HepG2 (cell line): Measurements from ENCODE around the gene MAPK8IP3. TPM values are rescaled to one million over a fixed set of nuclear protein-coding genes. Genes with fewer than 3 reads are reported as not detected.
A peak's percentile ranks its signal among the peaks of the same experiment; 100 is the strongest.

Experiments used
- ATAC-seq: fragments of 200-7000 bp; cut with Tn5 transposase; 3 replicates; pipeline ENCODE4 v1.9.1; 2020; ENCODE audit warnings: mild to moderate bottlenecking, moderate library complexity
- BruUV-seq: library from RNA; stranded (reverse); fragments of 400-500 nt; replicated peaks from 2 replicates; lab custom pipeline; 2021; lab: Mats Ljungman, UMichigan
- CTCF ChIA-PET: fragments of 300-600 bp; formaldehyde crosslinking; extraction: SDS; loops from one replicate; lab custom pipeline; 2021; ENCODE audit warnings: low total read pairs, inconsistent platforms, low intra/inter-chr PET ratio; lab: Yijun Ruan, JAX
- POLR2A ChIA-PET: fragments of 350-600 bp; sonication (Branson Sonifier 250); formaldehyde crosslinking; loops from one replicate; lab custom pipeline; 2020; ENCODE audit warnings: antibody characterized with exemption, inconsistent platforms; lab: Yijun Ruan, JAX
- DNase-seq: peaks from one replicate; pipeline ENCODE4 v3.0.0-alpha.2; 2015; ENCODE audit warnings: low spot score
- FAIRE-seq: peaks from 3 replicates; lab custom pipeline; 2011; peaks lifted over from hg19 to GRCh38; lab: Jason Lieb, UNC
- H2AFZ ChIP-seq: one replicate; pipeline ENCODE4 v1.6.1; 2011; ENCODE audit warnings: low read length, inconsistent platforms
- H3K27ac ChIP-seq: fragments of 300-600 bp; 3 replicates; pipeline ENCODE4 v1.8.0; 2011; ENCODE audit warnings: mixed run types, mild to moderate bottlenecking, mixed read lengths, low read length, inconsistent platforms; ENCODE audit not compliant: insufficient read depth; ENCODE audit errors: extremely low read length
- H3K27me3 ChIP-seq, 2 experiments: fragments of 200-600 bp in 1 of 2; 2 replicates in 1 of 2; 3 replicates in 1 of 2; pipeline versions ENCODE4 v1.6.0 to v1.8.0; 2011; ENCODE audit warnings: low read length in 2 of 2, mild to moderate bottlenecking in 2 of 2, moderate library complexity in 2 of 2, inconsistent platforms in 1 of 2; ENCODE audit not compliant: insufficient read depth in 2 of 2, control insufficient read depth in 1 of 2
- H3K36me3 ChIP-seq, 2 experiments: fragments of 200-600 bp in 1 of 2; replicated peaks in 1 of 2; 2 replicates in 1 of 2; 3 replicates in 1 of 2; pipeline versions ENCODE4 v1.5.1 to v1.8.0; 2011; ENCODE audit warnings: low read length in 2 of 2, inconsistent platforms in 1 of 2; ENCODE audit not compliant: insufficient read depth in 2 of 2, control insufficient read depth in 1 of 2
- H3K4me1 ChIP-seq: 2 replicates; pipeline ENCODE4 v1.5.1; 2012; ENCODE audit warnings: low read length, inconsistent platforms; ENCODE audit not compliant: insufficient read depth
- H3K4me2 ChIP-seq: 2 replicates; pipeline ENCODE4 v1.6.0; 2011; ENCODE audit warnings: low read depth, low read length, inconsistent platforms
- H3K4me3 ChIP-seq, 3 experiments: fragments of 200-600 bp in 1 of 3; sonication (generic), shearing (Covaris generic) in 1 of 3; replicated peaks in 1 of 3; 2 replicates each; pipeline ENCODE4 v1.5.1; 2011 to 2016; ENCODE audit warnings: low read length in 3 of 3, inconsistent platforms in 2 of 3, low read depth in 2 of 3, mild to moderate bottlenecking in 2 of 3, control low read depth in 1 of 3, mixed read lengths in 1 of 3; ENCODE audit not compliant: insufficient read depth in 1 of 3
- H3K79me2 ChIP-seq: one replicate; pipeline ENCODE4 v1.6.1; 2011; ENCODE audit warnings: low read length, inconsistent platforms; ENCODE audit not compliant: insufficient read depth
- H3K9ac ChIP-seq: 2 replicates; pipeline ENCODE4 v1.6.0; 2011; ENCODE audit warnings: mild to moderate bottlenecking, low read depth, low read length, inconsistent platforms; ENCODE audit not compliant: insufficient read depth
- H3K9me3 ChIP-seq: 2 replicates; pipeline ENCODE4 v1.5.1; 2012; ENCODE audit warnings: mild to moderate bottlenecking, low read length
- H4K20me1 ChIP-seq: 2 replicates; pipeline ENCODE4 v1.6.0; 2011; ENCODE audit warnings: inconsistent platforms, mild to moderate bottlenecking, low read length, moderate library complexity; ENCODE audit not compliant: insufficient read depth
- CBX5 ChIP-seq: sonication (generic); formaldehyde crosslinking; IDR thresholded peaks from 2 replicates; pipeline ENCODE4 v1.4.0; 2020; ENCODE audit warnings: missing genetic modification reagents, borderline replicate concordance
- HNRNPL ChIP-seq: fragments of 200-400 bp; formaldehyde crosslinking; IDR thresholded peaks from 2 replicates; pipeline ENCODE4 v1.6.1; 2017; ENCODE audit warnings: mild to moderate bottlenecking, low read depth, low read length
- MBD4 ChIP-seq: IDR thresholded peaks from 2 replicates; pipeline ENCODE4 v1.6.1; 2012; ENCODE audit warnings: low read length, inconsistent platforms, borderline replicate concordance
- POLR2A ChIP-seq, 2 experiments: IDR thresholded peaks; 2 replicates each; pipeline ENCODE4 v1.6.1; 2011; ENCODE audit warnings: low read depth in 2 of 2, low read length in 2 of 2, mild to moderate bottlenecking in 1 of 2, moderate library complexity in 1 of 2; ENCODE audit not compliant: insufficient read depth in 1 of 2
- RBFOX2 ChIP-seq: fragments of 200-400 bp; formaldehyde crosslinking; IDR thresholded peaks from 2 replicates; pipeline ENCODE4 v1.6.1; 2017; ENCODE audit warnings: low read depth, mild to moderate bottlenecking, low read length
- U2AF1 ChIP-seq: fragments of 200-400 bp; formaldehyde crosslinking; optimal IDR thresholded peaks from 2 replicates; pipeline ENCODE3; 2017; ENCODE audit warnings: mild to moderate bottlenecking, low read depth, low read length
- ZBTB33 ChIP-seq: sonication (generic); formaldehyde crosslinking; IDR thresholded peaks from 2 replicates; pipeline ENCODE4 v1.4.0; 2020; ENCODE audit warnings: missing genetic modification reagents
- ZNF10 ChIP-seq: sonication (generic); formaldehyde crosslinking; IDR thresholded peaks from 2 replicates; pipeline ENCODE4 v1.4.0; 2020; ENCODE audit warnings: mild to moderate bottlenecking, low read depth, missing genetic modification reagents, borderline replicate concordance
- ZNF224 ChIP-seq: sonication (generic); formaldehyde crosslinking; IDR thresholded peaks from 2 replicates; pipeline ENCODE4 v1.5.0; 2020; ENCODE audit warnings: mild to moderate bottlenecking, missing genetic modification reagents
- WGBS: methylation state at CpG from one replicate; pipeline ENCODE4 v1.1.6; 2017; ENCODE audit warnings: low lambda C conversion rate; 5-methylcytosine and 5-hydroxymethylcytosine counted together
- in situ Hi-C: cut with HindIII; loops from 2 replicates; pipeline ENCODE4 v1.10.0; 2017; ENCODE audit warnings: low pct_unique_long_range_greater_than_20kb; ENCODE audit not compliant: extremely low pct_ligation_motif_present
- intact Hi-C: fragments of 100-400 bp; cut with micrococcal nuclease; formaldehyde crosslinking; loops from one replicate; pipeline ENCODE4 v1.10.0; 2022; ENCODE audit not compliant: unreplicated experiment
- polyA plus RNA-seq, 8 experiments: library from polyadenylated mRNA; depleted of rRNA in 3 of 8; stranded (reverse) in 7 of 8; unstranded in 1 of 8; fragments of >200 nt; fragmentation: Illumina TruSeq in 4 of 8; extraction: Trizol in 4 of 8; gene quantifications; 2 replicates each; pipeline versions ENCODE4 v1.2.1 to v1.2.3, GENCODE V29; 2011 to 2016; ENCODE audit warnings: low read depth in 4 of 8, missing spikeins in 1 of 8, mixed read lengths in 1 of 8; ENCODE audit not compliant: insufficient read depth in 1 of 8
- total RNA-seq, 5 experiments: library from RNA; depleted of rRNA; stranded (reverse); fragments of >200 nt; fragmentation: Illumina TruSeq; extraction: Trizol; gene quantifications; 2 replicates each; pipeline ENCODE4 v1.2.3, GENCODE V29; 2016; ENCODE audit warnings: low read depth in 1 of 5

Gene MAPK8IP3
- total and polyA plus RNA-seq, 2 of the 13 experiments (the other 11 are each of a cell fraction or from before 2014, with no cell fraction given) = 25.1 to 41.7 TPM

- no peak overlapping the region for H2AFZ ChIP-seq
- intact Hi-C loops (no loop called here), in situ Hi-C loops (no loop called here)
- H3K79me2 ChIP-seq = peaks cover 27% of the 10 kb centered on the region
- ChIA-PET CTCF (no interaction called here), POLR2A (interaction anchor here (3.8 kb wide), 1 partner anchor 47 kb away, joined by 10 read pairs; no protein-coding TSS in a partner anchor)
- H3K27ac ChIP-seq = no peak overlapping the region
- ATAC-seq = no peak
- H3K4me1 ChIP-seq = peaks cover 24% of the 10 kb centered on the region
- H3K36me3 ChIP-seq = peaks cover 5 to 13% of the 10 kb centered on the region in 2 experiments; a peak in 3 of 5 replicates
- BruUV-seq = no TSS peak
- no peak overlapping the region for H3K9ac ChIP-seq
- H3K9me3 ChIP-seq = no peaks in the 10 kb centered on the region
- H3K4me3 ChIP-seq = no peak overlapping the region
- no peak overlapping the region for H3K4me2 ChIP-seq
- H4K20me1 ChIP-seq = no peaks in the 10 kb centered on the region
- no peaks in the 10 kb centered on the region; a peak in 2 of 5 replicates for H3K27me3 ChIP-seq
- DNase-seq = no peak
- FAIRE-seq = no peak
- 92% methylated on average over 7 of the region's 22 CpGs for WGBS
- peak; percentile 75; the same call in 1 of the 2 replicates for TF ChIP-seq RBFOX2
- TF ChIP-seq MBD4 = no peak
- TF ChIP-seq ZNF224 = no peak
- TF ChIP-seq HNRNPL = 0 out of 2 replicates have a peak, but pooled peaks have one; percentile 4
- TF ChIP-seq POLR2A (IDR thresholded peaks at IDR 0.05; ENCODE audit: insufficient read depth in 1 of 2, low read depth in 2 of 2, low read length in 2 of 2) = peak in 1 of 2 experiments; percentile 7; a peak in 1 of 4 replicates
- TF ChIP-seq ZBTB33 = 0 out of 2 replicates have a peak, but pooled peaks have one; percentile 34
- TF ChIP-seq CBX5 (CRISPR knock-in tag) = no peak
- TF ChIP-seq U2AF1 = no peak
- TF ChIP-seq ZNF10 = no peak
Measured at GRCh38 chr16:1776991-1777374, 71.0 kb downstream of the MAPK8IP3 start.
